Neuron (in vitro differentiated cells): ENCODE results near the gene IRX2.

Source experiments
- H2AFZ ChIP-seq: one replicate; pipeline ENCODE4 v1.6.1; 2013; ENCODE audit warnings: low read depth, mild to moderate bottlenecking, inconsistent platforms, low read length, moderate library complexity
- H3K27me3 ChIP-seq: one replicate; pipeline ENCODE4 v1.6.1; 2013; ENCODE audit warnings: low read length; ENCODE audit not compliant: insufficient read depth
- H3K36me3 ChIP-seq: one replicate; pipeline ENCODE4 v1.6.1; 2013; ENCODE audit warnings: low read length; ENCODE audit not compliant: insufficient read depth
- H3K4me1 ChIP-seq: one replicate; pipeline ENCODE4 v1.6.1; 2013; ENCODE audit warnings: low read length; ENCODE audit not compliant: insufficient read depth
- H3K4me3 ChIP-seq: 2 replicates; pipeline ENCODE4 v1.5.1; 2013; ENCODE audit warnings: mild to moderate bottlenecking, low read length, moderate library complexity
- H3K9me3 ChIP-seq: one replicate; pipeline ENCODE4 v1.6.1; 2013; ENCODE audit warnings: low read length

The IRX2 gene

GRCh38 chr5:2727550-2727949 lies 23.9 kb downstream of the IRX2 start:
- H3K4me1 ChIP-seq: no peaks in the 10 kb centered on the region
- H2AFZ ChIP-seq: no peak overlapping the region
- H3K36me3 ChIP-seq: no peaks in the 10 kb centered on the region
- no peak overlapping the region for H3K4me3 ChIP-seq
- no peaks in the 10 kb centered on the region for H3K9me3 ChIP-seq
- no peaks in the 10 kb centered on the region for H3K27me3 ChIP-seq

DNA sequence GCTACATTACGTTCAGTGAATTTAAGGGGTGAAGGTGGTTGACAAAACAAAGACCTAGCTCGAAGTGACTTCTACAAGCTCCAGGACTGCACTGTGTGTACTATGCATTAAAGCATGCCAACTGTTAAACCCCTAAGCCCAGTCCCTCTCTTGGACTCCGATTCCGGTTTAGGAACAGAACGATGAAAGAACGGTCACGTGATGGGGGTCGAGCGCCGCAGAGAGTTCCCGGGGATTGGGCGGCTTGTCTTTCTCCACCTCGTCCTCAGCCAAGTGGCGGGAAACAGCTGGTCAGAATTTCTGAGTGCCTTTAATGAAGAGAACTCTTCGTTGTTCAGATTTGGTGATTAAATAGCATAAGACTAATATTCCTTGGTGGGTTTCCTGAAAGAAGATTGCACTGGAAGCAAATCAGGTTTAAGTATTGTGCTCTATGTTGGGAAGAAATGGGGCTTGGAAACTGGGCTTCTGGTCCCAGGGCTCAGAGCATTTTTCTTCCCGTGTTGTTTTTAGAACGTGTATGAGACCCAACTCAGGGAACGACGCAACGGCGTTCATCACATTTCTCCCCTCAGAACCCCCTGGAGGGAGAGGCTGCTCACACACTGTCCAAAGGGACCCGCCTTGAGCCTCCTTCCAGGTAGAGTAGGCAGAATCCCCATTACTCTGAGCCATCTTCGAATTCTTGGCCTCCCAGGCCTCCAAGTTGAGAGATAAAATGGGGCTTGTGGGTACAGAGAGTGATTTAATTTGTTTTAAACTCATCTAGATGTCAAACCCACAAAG lies 25.3 kb downstream of the IRX2 start:
- Histone ChIP-seq H3K27me3 (no peaks in the 10 kb centered on the region), H3K9me3 (no peaks in the 10 kb centered on the region), H2AFZ (no peak overlapping the region), H3K36me3 (no peaks in the 10 kb centered on the region), H3K4me1 (no peaks in the 10 kb centered on the region), H3K4me3 (no peak overlapping the region)

GRCh38 chr5:2724831-2725230 lies 26.6 kb downstream of the IRX2 start:
- H3K27me3 ChIP-seq: no peaks in the 10 kb centered on the region
- no peaks in the 10 kb centered on the region for H3K9me3 ChIP-seq
- H3K4me3 ChIP-seq: no peak overlapping the region
- no peak overlapping the region for H2AFZ ChIP-seq
- no peaks in the 10 kb centered on the region for H3K36me3 ChIP-seq
- no peaks in the 10 kb centered on the region for H3K4me1 ChIP-seq

DNA sequence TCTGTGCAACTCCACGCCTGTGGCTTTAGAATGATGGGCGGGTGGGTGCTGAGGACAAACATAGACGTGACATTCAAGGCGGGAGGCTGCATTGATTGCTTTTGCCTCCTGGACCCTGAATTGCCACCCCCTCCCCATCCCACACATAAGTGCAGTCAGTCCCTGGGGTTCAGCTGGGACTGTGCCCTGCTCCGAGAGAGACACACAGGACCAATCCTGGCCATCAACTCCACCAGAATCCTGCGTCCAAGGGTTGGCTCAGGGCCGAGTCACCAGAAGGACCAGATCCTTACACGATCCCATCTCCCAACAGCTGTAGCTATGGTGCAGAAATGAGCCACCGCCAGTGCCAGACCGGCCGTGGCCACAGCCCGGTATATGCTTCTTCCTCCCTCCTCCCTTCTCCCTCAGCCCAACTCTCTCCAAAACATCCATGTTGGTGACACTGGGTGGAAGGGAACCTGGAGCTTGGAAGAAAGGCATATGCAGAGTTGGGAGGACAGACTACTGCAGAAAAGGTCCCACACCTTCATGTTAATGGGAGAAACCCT lies 27.4 kb downstream of the IRX2 start:
- H3K4me1 ChIP-seq: no peaks in the 10 kb centered on the region
- no peaks in the 10 kb centered on the region for H3K9me3 ChIP-seq
- no peaks in the 10 kb centered on the region for H3K36me3 ChIP-seq
- H3K27me3 ChIP-seq: no peaks in the 10 kb centered on the region
- H3K4me3 ChIP-seq: no peak overlapping the region
- no peak overlapping the region for H2AFZ ChIP-seq

DNA sequence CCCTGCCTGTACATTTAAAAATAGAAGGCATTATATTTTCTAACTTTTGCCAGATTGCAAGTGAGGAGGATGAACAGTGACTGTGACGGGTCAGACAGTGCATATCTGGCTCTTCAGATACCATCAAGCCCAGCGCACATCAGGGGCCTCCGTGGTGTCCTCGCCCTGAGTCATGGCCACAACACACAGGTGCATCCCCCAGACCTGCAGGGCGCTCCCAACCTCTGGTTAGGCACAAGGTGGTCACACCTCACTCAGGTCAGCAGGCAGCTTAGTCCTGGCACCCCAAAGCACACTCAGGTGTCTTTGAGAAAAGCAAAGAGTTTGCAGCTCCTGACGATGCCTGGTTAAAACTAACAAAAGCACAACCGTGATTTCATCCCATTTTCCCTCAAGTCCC lies 28.6 kb downstream of the IRX2 start:
- Histone ChIP-seq H3K27me3 (no peaks in the 10 kb centered on the region), H3K9me3 (no peaks in the 10 kb centered on the region), H2AFZ (no peak overlapping the region), H3K4me3 (no peak overlapping the region), H3K36me3 (no peaks in the 10 kb centered on the region), H3K4me1 (no peaks in the 10 kb centered on the region)

DNA sequence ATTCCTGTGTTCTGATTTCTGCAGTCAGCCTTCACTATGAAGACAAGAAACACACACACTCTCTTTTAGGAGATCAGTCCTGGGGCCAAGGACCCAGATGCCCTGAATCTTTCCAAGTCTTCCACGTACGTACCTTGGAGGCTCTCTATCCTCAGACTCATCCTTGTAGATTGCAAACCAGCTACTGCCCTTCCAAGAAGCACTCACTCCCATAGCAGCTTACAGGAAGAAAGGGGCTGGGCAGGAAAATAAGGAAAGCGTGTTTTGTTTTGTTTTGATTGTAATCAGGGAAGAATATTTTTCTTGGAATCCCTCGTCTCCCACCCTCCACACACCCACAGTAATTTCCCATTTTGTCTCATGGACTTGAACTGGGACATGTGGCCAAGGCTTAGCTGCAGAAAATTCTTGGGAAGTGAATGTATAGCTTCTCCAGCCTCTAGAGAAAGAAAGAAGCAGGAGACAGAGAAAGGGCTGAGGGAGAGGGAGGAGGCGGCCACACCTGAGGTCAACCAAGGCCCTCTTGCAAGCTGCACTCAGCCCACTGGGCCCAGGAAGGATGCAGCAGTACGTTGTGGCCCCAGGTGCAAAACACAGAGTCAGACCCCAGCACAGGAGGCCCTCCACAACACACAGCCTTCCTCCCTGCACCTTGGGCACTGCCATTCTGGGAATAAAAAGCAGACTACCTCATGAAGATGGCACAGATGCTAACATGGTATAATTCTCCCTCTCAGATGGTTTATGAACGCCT lies 29.9 kb downstream of the IRX2 start:
- Histone ChIP-seq H3K4me1 (no peaks in the 10 kb centered on the region), H3K27me3 (no peaks in the 10 kb centered on the region), H3K9me3 (no peaks in the 10 kb centered on the region), H2AFZ (no peak overlapping the region), H3K36me3 (no peaks in the 10 kb centered on the region), H3K4me3 (no peak overlapping the region)

DNA sequence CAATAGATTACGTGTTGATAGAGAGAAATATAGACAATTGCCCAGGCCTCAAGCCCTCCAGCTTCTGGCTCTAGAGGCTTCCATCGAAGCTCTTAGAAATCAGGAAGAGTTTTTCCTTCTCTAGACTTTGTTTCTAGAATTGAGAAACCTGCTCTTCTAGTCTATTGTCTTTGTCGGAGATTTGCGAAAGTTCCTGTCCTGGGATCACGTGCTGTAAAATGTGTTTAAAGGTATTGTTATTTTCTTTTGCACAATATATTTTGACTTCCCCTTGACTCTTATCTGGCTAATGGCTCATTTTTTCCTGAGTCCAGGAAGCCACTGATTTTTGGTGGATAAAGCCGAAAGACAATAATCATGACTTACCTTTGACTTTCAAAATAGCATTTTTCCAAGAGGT lies 32.1 kb downstream of the IRX2 start:
- Histone ChIP-seq H3K9me3 (no peaks in the 10 kb centered on the region), H3K4me1 (no peaks in the 10 kb centered on the region), H3K36me3 (no peaks in the 10 kb centered on the region), H3K27me3 (no peaks in the 10 kb centered on the region), H2AFZ (no peak overlapping the region), H3K4me3 (no peak overlapping the region)

- H3K27me3 ChIP-seq: no peaks in the 10 kb centered on the region
- H2AFZ ChIP-seq: no peak overlapping the region
- no peaks in the 10 kb centered on the region for H3K9me3 ChIP-seq
- H3K4me1 ChIP-seq: no peaks in the 10 kb centered on the region
- no peaks in the 10 kb centered on the region for H3K36me3 ChIP-seq
- H3K4me3 ChIP-seq: no peak overlapping the region
Observed at GRCh38 chr5:2718115-2718514, 33.4 kb downstream of the IRX2 start.

DNA sequence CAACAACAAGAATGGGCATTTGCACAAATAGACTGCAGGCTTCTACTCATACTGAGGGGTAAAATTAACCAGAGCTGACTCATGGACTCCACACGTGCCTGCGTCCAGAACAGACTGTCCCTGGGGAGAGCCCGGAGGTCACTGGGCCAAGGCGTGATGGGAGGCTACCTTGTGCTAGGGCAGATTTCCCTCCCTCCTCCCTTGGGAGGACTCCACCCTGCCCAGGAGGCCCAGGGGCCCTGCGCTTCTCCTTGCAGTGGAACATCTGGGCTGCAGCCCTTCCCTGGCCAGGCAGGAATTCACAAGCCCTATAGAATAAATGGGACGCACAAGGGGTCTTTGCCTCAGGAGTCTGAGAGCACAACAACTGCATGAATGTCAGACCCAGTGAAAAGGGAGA lies 35.6 kb downstream of the IRX2 start:
- no peak overlapping the region for H3K4me3 ChIP-seq
- no peaks in the 10 kb centered on the region for H3K9me3 ChIP-seq
- H3K36me3 ChIP-seq: no peaks in the 10 kb centered on the region
- no peaks in the 10 kb centered on the region for H3K4me1 ChIP-seq
- H3K27me3 ChIP-seq: no peaks in the 10 kb centered on the region
- no peak overlapping the region for H2AFZ ChIP-seq

DNA sequence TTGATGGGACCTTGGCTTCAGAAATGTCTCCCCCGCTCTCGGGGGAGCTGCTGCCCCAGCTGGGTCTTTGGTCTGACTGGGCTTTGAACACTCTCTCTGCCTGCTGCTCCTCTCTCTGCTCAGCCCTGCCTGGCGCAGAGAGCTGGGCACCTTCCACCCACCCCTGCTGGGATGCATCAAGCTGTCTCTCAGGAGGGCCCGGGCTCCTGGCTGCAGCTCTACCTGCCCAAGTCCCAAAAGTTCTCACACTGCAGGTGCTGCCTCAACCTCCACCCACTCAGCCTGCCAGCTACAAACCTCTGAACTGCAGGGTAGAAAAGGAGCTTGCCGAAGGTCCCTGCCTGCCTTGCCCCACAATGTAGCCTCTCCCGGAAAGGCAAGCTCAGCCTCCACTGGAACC lies 36.7 kb downstream of the IRX2 start:
- Histone ChIP-seq H3K36me3 (no peaks in the 10 kb centered on the region), H3K4me3 (no peak overlapping the region), H3K4me1 (no peaks in the 10 kb centered on the region), H3K9me3 (no peaks in the 10 kb centered on the region), H3K27me3 (no peaks in the 10 kb centered on the region), H2AFZ (no peak overlapping the region)

- Histone ChIP-seq H3K27me3 (no peaks in the 10 kb centered on the region), H3K4me3 (no peak overlapping the region), H3K4me1 (no peaks in the 10 kb centered on the region), H2AFZ (no peak overlapping the region), H3K9me3 (no peaks in the 10 kb centered on the region), H3K36me3 (no peaks in the 10 kb centered on the region)
Observed at GRCh38 chr5:2714026-2714425, 37.5 kb downstream of the IRX2 start.

- Histone ChIP-seq H3K36me3 (no peaks in the 10 kb centered on the region), H2AFZ (no peak overlapping the region), H3K9me3 (no peaks in the 10 kb centered on the region), H3K4me1 (no peaks in the 10 kb centered on the region), H3K27me3 (no peaks in the 10 kb centered on the region), H3K4me3 (no peak overlapping the region)
Observed at GRCh38 chr5:2711446-2712425, 39.7 kb downstream of the IRX2 start.

DNA sequence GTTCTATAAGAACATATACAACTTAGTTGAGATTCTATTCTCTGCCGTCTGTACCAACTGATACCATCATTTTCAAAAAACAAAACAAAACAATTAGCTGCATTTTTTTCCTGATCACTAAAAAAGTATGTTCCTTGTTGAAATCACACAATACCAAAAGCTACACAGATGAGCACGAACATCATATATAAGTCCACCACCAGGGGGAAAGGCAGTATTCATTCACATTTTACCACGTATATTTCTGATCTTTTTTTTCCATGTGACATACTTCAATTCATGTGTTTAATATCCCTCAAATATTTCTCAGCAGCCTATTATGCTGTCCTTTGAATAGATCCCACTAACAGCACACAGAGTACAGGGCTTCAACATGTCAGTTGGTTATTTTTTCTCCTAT lies 40.6 kb downstream of the IRX2 start:
- Histone ChIP-seq H3K4me3 (no peak overlapping the region), H2AFZ (no peak overlapping the region), H3K27me3 (no peaks in the 10 kb centered on the region), H3K4me1 (no peaks in the 10 kb centered on the region), H3K36me3 (no peaks in the 10 kb centered on the region), H3K9me3 (no peaks in the 10 kb centered on the region)
